Measurements from ENCODE around the gene ACTA1. TPM values are rescaled to one million over a fixed set of nuclear protein-coding genes. Genes with fewer than 3 reads are reported as not detected.
"Not testable (repeated sequence)": the region's sequence is repeated elsewhere in the genome, so short reads cannot be mapped to it uniquely, and the experiment has no call there.

The ACTA1 gene
- total RNA-seq, 3 donors from 2014 or later: 0.33 TPM; not detected in 2

- Histone ChIP-seq H3K27me3 (peaks cover 0 to 6% of the 10 kb centered on the region in 2 donors), H3K36me3 (no peaks in the 10 kb centered on the region), H3K4me1 (no peaks in the 10 kb centered on the region), H3K27ac (no peak overlapping the region), H3K4me3 (no peak overlapping the region), H3K9me3 (no peaks in the 10 kb centered on the region)
- no peak for DNase-seq (ENCODE audit: low spot score in 2 of 2)
- intact Hi-C loops (cut with DNase I; ENCODE audit: low total_unique reads): no loop called here
- TF ChIP-seq, protein P1, sequence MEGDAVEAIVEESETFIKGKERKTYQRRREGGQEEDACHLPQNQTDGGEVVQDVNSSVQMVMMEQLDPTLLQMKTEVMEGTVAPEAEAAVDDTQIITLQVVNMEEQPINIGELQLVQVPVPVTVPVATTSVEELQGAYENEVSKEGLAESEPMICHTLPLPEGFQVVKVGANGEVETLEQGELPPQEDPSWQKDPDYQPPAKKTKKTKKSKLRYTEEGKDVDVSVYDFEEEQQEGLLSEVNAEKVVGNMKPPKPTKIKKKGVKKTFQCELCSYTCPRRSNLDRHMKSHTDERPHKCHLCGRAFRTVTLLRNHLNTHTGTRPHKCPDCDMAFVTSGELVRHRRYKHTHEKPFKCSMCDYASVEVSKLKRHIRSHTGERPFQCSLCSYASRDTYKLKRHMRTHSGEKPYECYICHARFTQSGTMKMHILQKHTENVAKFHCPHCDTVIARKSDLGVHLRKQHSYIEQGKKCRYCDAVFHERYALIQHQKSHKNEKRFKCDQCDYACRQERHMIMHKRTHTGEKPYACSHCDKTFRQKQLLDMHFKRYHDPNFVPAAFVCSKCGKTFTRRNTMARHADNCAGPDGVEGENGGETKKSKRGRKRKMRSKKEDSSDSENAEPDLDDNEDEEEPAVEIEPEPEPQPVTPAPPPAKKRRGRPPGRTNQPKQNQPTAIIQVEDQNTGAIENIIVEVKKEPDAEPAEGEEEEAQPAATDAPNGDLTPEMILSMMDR (IDR thresholded peaks at IDR 0.05): no peak
- TF ChIP-seq POLR2AphosphoS5 (IDR thresholded peaks at IDR 0.05): no peak
- TF ChIP-seq POLR2A (IDR thresholded peaks at IDR 0.05): no peak
Measured at GRCh38 chr1:229396585-229397206, 37.2 kb downstream of the ACTA1 start.

DNA sequence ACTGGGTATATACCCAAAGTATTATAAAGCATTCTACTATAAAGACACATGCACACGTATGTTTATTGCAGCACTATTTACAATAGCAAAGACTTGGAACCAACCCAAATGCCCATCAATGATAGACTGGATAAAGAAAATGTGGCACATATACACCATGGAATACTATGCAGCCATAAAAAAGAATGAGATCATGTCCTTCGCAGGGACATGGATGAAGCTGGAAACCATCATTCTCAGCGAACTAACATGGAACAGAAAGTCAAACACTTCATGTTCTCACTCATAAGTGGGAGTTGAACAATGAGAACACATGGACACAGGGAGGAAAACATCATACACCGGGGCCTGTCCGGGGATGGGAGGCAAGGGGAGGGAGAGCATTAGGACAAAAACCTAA, 39.4 kb downstream of the ACTA1 start:
- intact Hi-C loops (cut with DNase I; ENCODE audit: low total_unique reads); H3K4me1 ChIP-seq; H3K27me3 ChIP-seq; DNase-seq (ENCODE audit: low spot score in 2 of 2); H3K27ac ChIP-seq; H3K36me3 ChIP-seq; H3K4me3 ChIP-seq: not testable (repeated sequence)
- H3K9me3 ChIP-seq: peaks cover 0 to 11% of the 10 kb centered on the region in 2 donors

DNA sequence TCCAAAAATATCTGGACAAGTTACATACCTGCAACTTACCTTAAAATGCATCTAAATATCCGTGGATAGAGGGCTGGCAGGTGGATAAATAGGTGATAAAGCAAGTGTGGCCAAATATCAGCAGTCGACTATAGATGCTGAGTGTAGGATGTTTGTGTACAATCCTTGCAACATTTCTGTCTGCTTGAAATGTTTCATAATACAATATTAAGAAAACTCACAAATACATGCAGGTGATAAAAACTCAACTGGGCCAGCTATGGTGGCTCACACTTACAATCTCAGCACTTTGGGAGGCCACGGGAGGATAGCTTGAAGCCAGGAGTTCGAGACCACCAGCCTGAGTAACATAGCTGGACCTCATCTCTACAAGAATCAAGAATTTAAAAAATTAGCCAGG, 41.0 kb downstream of the ACTA1 start:
- Histone ChIP-seq H3K4me1 (no peaks in the 10 kb centered on the region), H3K9me3 (peaks cover 0 to 11% of the 10 kb centered on the region in 2 donors), H3K27me3 (peaks cover 0 to 6% of the 10 kb centered on the region in 2 donors), H3K4me3 (no peak overlapping the region), H3K27ac (no peak overlapping the region), H3K36me3 (no peaks in the 10 kb centered on the region)
- TF ChIP-seq, protein P1 (IDR thresholded peaks at IDR 0.05): no peak
- TF ChIP-seq POLR2A (IDR thresholded peaks at IDR 0.05): no peak
- no peak for TF ChIP-seq POLR2AphosphoS5 (IDR thresholded peaks at IDR 0.05)
- intact Hi-C loops (cut with DNase I; ENCODE audit: low total_unique reads): no loop called here
- DNase-seq (ENCODE audit: low spot score in 2 of 2): no peak

DNA sequence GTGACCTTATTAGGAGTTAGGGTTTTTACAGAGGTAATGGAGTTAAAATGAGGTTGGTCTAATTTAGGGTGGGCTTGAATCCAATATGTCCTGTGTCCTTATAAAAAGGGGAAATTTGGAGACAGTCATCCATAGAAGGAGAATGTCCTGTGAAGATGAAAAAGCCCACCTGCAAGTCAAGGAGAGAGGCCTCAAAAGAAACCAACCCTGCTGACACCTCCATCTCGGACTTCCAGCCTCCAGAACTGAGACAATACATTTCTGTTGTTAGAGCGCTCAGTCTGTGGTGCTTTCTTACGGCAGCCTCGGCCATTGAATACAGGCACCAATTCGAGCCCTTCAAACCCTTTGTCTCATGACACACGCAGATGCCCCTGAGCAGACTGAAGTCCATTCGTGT, 43.8 kb downstream of the ACTA1 start:
- intact Hi-C loops (cut with DNase I; ENCODE audit: low total_unique reads): no loop called here
- no peak for DNase-seq (ENCODE audit: low spot score in 2 of 2)

GRCh38 chr1:229388897-229389580, 44.9 kb downstream of the ACTA1 start:
- Histone ChIP-seq H3K9me3 (peaks cover 0 to 11% of the 10 kb centered on the region in 2 donors), H3K36me3 (no peaks in the 10 kb centered on the region), H3K27ac (no peak overlapping the region), H3K27me3 (no peaks in the 10 kb centered on the region), H3K4me3 (no peak overlapping the region), H3K4me1 (no peaks in the 10 kb centered on the region)
- DNase-seq (ENCODE audit: low spot score in 2 of 2): no peak
- TF ChIP-seq POLR2AphosphoS5 (IDR thresholded peaks at IDR 0.05): no peak
- TF ChIP-seq POLR2A (IDR thresholded peaks at IDR 0.05): no peak
- TF ChIP-seq, protein P1 (IDR thresholded peaks at IDR 0.05): no peak
- intact Hi-C loops (cut with DNase I; ENCODE audit: low total_unique reads): no loop called here

More for the DNA sequence above, 43.8 kb downstream of the ACTA1 start:
- Histone ChIP-seq H3K4me1 (no peaks in the 10 kb centered on the region), H3K27ac (no peak overlapping the region), H3K27me3 (no peaks in the 10 kb centered on the region), H3K9me3 (peaks cover 0 to 11% of the 10 kb centered on the region in 2 donors), H3K36me3 (no peaks in the 10 kb centered on the region), H3K4me3 (no peak overlapping the region)
- TF ChIP-seq, protein P1 (IDR thresholded peaks at IDR 0.05): no peak
- TF ChIP-seq POLR2A (IDR thresholded peaks at IDR 0.05): no peak
- no peak for TF ChIP-seq POLR2AphosphoS5 (IDR thresholded peaks at IDR 0.05)
